ENCODE results near the gene UBALD2.
"Not testable (repeated sequence)": the region's sequence is repeated elsewhere in the genome, so short reads cannot be mapped to it uniquely, and the experiment has no call there.

Gene UBALD2

GRCh38 chr17:76246080-76247066, 18.8 kb upstream of the UBALD2 start:
- DNase-seq: peak; percentile 77

GRCh38 chr17:76247304-76247703, 17.8 kb upstream of the UBALD2 start:
- no peak for DNase-seq

GRCh38 chr17:76248013-76248782, 16.9 kb upstream of the UBALD2 start:
- DNase-seq: peak; percentile 41

- DNase-seq: no peak
Measured at GRCh38 chr17:76250141-76250540, 15.0 kb upstream of the UBALD2 start.

- DNase-seq: no peak
Measured at GRCh38 chr17:76251478-76252039, 13.6 kb upstream of the UBALD2 start.

GRCh38 chr17:76252040-76252954, 12.9 kb upstream of the UBALD2 start:
- DNase-seq: peak; percentile 95

- DNase-seq: not testable (repeated sequence)
Measured at GRCh38 chr17:76252967-76253766, 12.0 kb upstream of the UBALD2 start.

GRCh38 chr17:76253841-76254240, 11.3 kb upstream of the UBALD2 start:
- DNase-seq: no peak

- no peak for DNase-seq
Measured at GRCh38 chr17:76254275-76254674, 10.9 kb upstream of the UBALD2 start.

GRCh38 chr17:76255801-76256429, 9.2 kb upstream of the UBALD2 start:
- DNase-seq: no peak

GRCh38 chr17:76256430-76257050, 8.6 kb upstream of the UBALD2 start:
- DNase-seq: not testable (repeated sequence)

GRCh38 chr17:76260220-76260619, 4.9 kb upstream of the UBALD2 start:
- no peak for DNase-seq

- no peak for DNase-seq
Measured at GRCh38 chr17:76260669-76261068, 4.5 kb upstream of the UBALD2 start.

GRCh38 chr17:76261421-76262215, 3.5 kb upstream of the UBALD2 start:
- no peak for DNase-seq

GRCh38 chr17:76262732-76263344, 2.3 kb upstream of the UBALD2 start:
- DNase-seq: peak; percentile 83

GRCh38 chr17:76263896-76264295, 1.3 kb upstream of the UBALD2 start:
- DNase-seq: no peak

GRCh38 chr17:76264425-76264754, 758 bp upstream of the UBALD2 start:
- no peak for DNase-seq

GRCh38 chr17:76265624-76266243, 586 bp downstream of the UBALD2 start:
- DNase-seq: peak; percentile 44

All from inflammatory macrophage treated with lipopolysaccharide for 4 hours (primary cell).